GM23338 (cell line): ENCODE results near the gene POPDC2. TPM values are rescaled to one million over a fixed set of nuclear protein-coding genes. Genes with fewer than 3 reads are reported as not detected.
A peak's percentile ranks its signal among the peaks of the same experiment; 100 is the strongest.

Experiments used
- ATAC-seq: fragments of 200-7000 bp; cut with Tn5 transposase; 3 replicates; pipeline ENCODE4 v1.9.1; 2020
- DNase-seq: peaks from one replicate; pipeline ENCODE4 v3.0.0-alpha.2; 2015; ENCODE audit warnings: low spot score
- H2AFZ ChIP-seq: fragments of 200-600 bp; sonication (generic); 2 replicates; pipeline ENCODE4 v1.8.0; 2016; ENCODE audit warnings: antibody characterized with exemption, mild to moderate bottlenecking, moderate library complexity
- H3F3A ChIP-seq: fragments of 200-600 bp; sonication (generic); replicated peaks from 2 replicates; pipeline ENCODE4 v1.8.0; 2017; ENCODE audit warnings: antibody characterized with exemption, mixed run types, low read depth
- H3K27ac ChIP-seq: fragments of 200-600 bp; sonication (generic); 2 replicates; pipeline ENCODE4 v1.6.1; 2016; ENCODE audit warnings: low read depth
- H3K27me3 ChIP-seq: fragments of 200-600 bp; sonication (generic); 2 replicates; pipeline ENCODE4 v1.8.0; 2016; ENCODE audit warnings: mild to moderate bottlenecking, mixed run types, moderate library complexity; ENCODE audit not compliant: insufficient read depth
- H3K36me3 ChIP-seq: fragments of 200-600 bp; sonication (generic); 2 replicates; pipeline ENCODE4 v1.8.0; 2016; ENCODE audit warnings: mild to moderate bottlenecking; ENCODE audit not compliant: insufficient read depth
- H3K4me1 ChIP-seq: fragments of 200-600 bp; sonication (generic); 2 replicates; pipeline ENCODE4 v1.8.0; 2016; ENCODE audit warnings: mild to moderate bottlenecking, moderate library complexity; ENCODE audit not compliant: insufficient read depth
- H3K4me2 ChIP-seq: fragments of 200-600 bp; sonication (generic); 2 replicates; pipeline ENCODE4 v1.7.1; 2017; ENCODE audit warnings: mixed run types
- H3K4me3 ChIP-seq: fragments of 200-600 bp; sonication (generic); 2 replicates; pipeline ENCODE4 v1.6.1; 2016; ENCODE audit warnings: mixed run types
- H3K79me2 ChIP-seq: fragments of 200-600 bp; sonication (generic); replicated peaks from 2 replicates; pipeline ENCODE4 v1.8.0; 2017; ENCODE audit warnings: mild to moderate bottlenecking; ENCODE audit not compliant: insufficient read depth
- H3K9me2 ChIP-seq: fragments of 200-600 bp; sonication (generic); 2 replicates; pipeline ENCODE4 v1.8.0; 2017; ENCODE audit not compliant: insufficient read depth
- H4K20me1 ChIP-seq: fragments of 200-600 bp; sonication (generic); replicated peaks from 2 replicates; pipeline ENCODE4 v1.8.0; 2017; ENCODE audit warnings: mild to moderate bottlenecking; ENCODE audit not compliant: insufficient read depth
- H3K27ac Mint-ChIP-seq: 2 replicates; pipeline ENCODE4 v1.8.0; 2020; ENCODE audit warnings: inconsistent platforms, mild to moderate bottlenecking, moderate library complexity, mixed read lengths
- H3K27me3 Mint-ChIP-seq: 3 replicates; pipeline ENCODE4 v1.8.0; 2022; ENCODE audit warnings: low read depth, mild to moderate bottlenecking, moderate library complexity, mixed read lengths, inconsistent platforms; ENCODE audit not compliant: insufficient read depth, poor library complexity
- H3K36me3 Mint-ChIP-seq: 3 replicates; pipeline ENCODE4 v1.8.0; 2021; ENCODE audit warnings: low read depth, mild to moderate bottlenecking, inconsistent platforms, moderate library complexity, mixed read lengths
- H3K4me1 Mint-ChIP-seq: 3 replicates; pipeline ENCODE4 v1.8.0; 2020; ENCODE audit warnings: mild to moderate bottlenecking, inconsistent platforms, mixed read lengths
- H3K4me3 Mint-ChIP-seq: 3 replicates; pipeline ENCODE4 v1.8.0; 2021; ENCODE audit warnings: moderate library complexity, mild to moderate bottlenecking, inconsistent platforms, mixed read lengths
- H3K9me3 Mint-ChIP-seq: 3 replicates; pipeline ENCODE4 v1.8.0; 2020; ENCODE audit warnings: moderate library complexity, mild to moderate bottlenecking, inconsistent platforms, mixed read lengths
- CREB1 ChIP-seq: fragments of 250-450 bp; sonication (Bioruptor Pico); IDR thresholded peaks from 2 replicates; pipeline ENCODE4 v1.5.0; 2020; ENCODE audit warnings: low read depth, mild to moderate bottlenecking, moderate library complexity
- POLR2AphosphoS5 ChIP-seq: IDR thresholded peaks from 2 replicates; pipeline ENCODE4 v1.6.1; 2016; ENCODE audit warnings: antibody characterized with exemption, low read depth
- ZNF331 ChIP-seq: fragments of 250-450 bp; sonication (Bioruptor Pico); IDR thresholded peaks from 2 replicates; pipeline ENCODE4 v1.5.0; 2020; ENCODE audit warnings: low read depth, mild to moderate bottlenecking, moderate library complexity
- ZNF462 ChIP-seq: fragments of 250-450 bp; sonication (Bioruptor Pico); IDR thresholded peaks from 2 replicates; pipeline ENCODE4 v1.5.0; 2020; ENCODE audit warnings: mild to moderate bottlenecking, moderate library complexity
- polyA plus RNA-seq: library from polyadenylated mRNA; unstranded; fragments of >200 nt; fragmentation: Nextera tagmentation; extraction: Ambion mirVana; gene quantifications from 2 replicates; pipeline ENCODE4 v1.2.1, GENCODE V29; 2016
- total RNA-seq: library from RNA; depleted of rRNA; stranded (reverse); fragments of >200 nt; shearing (Covaris generic); gene quantifications from 2 replicates; pipeline ENCODE4 v1.2.3, GENCODE V29; 2014

The POPDC2 gene
- total and polyA plus RNA-seq, 2 experiments from 2014 or later: 0.36 TPM; not detected in 1

GRCh38 chr3:119702530-119703527 lies 42.4 kb upstream of the POPDC2 start, which contains the start of gene CFAP91:
Gene CFAP91, plus strand, starts transcription at chr3:119703022. Its CDS starts 77 bp downstream, at chr3:119703099.
- Mint-ChIP-seq H3K4me3 (peak within 1 kb of the TSS; percentile 80), H3K4me1 (peaks cover 14% of the 10 kb centered on the region), H3K27me3 (peaks cover 8% of the 10 kb centered on the region), H3K36me3 (no peaks in the 10 kb centered on the region; the same call in 2 of the 3 replicates), H3K9me3 (peaks cover 4% of the 10 kb centered on the region; the same call in 2 of the 3 replicates), H3K27ac (peak within 1 kb of the TSS; percentile 46; the same call in 1 of the 2 replicates)
- H3K27ac ChIP-seq: no peak within 1 kb of the TSS
- DNase-seq: peak; percentile 99
- H3K4me2 ChIP-seq: peak within 1 kb of the TSS; percentile 94
- peaks cover 12% of the 10 kb centered on the region for H3K4me1 ChIP-seq
- no peaks in the 10 kb centered on the region for H3F3A ChIP-seq
- ATAC-seq: peak; percentile 97
- peak within 1 kb of the TSS; percentile 99 for H2AFZ ChIP-seq
- no peaks in the 10 kb centered on the region for H3K79me2 ChIP-seq
- H4K20me1 ChIP-seq: no peaks in the 10 kb centered on the region; the same call in 1 of the 2 replicates
- no peaks in the 10 kb centered on the region for H3K9me2 ChIP-seq
- peaks cover 15% of the 10 kb centered on the region for H3K27me3 ChIP-seq
- no peaks in the 10 kb centered on the region for H3K36me3 ChIP-seq
- TF ChIP-seq ZNF331 (CRISPR knock-in tag): no peak
- TF ChIP-seq POLR2AphosphoS5: peak; percentile 35; the same call in 1 of the 2 replicates
- TF ChIP-seq ZNF462 (CRISPR knock-in tag): peak; percentile 29; the same call in 1 of the 2 replicates
- 0 out of 2 replicates have a peak, but pooled peaks have one; percentile 34 for TF ChIP-seq CREB1 (CRISPR knock-in tag)
- peak within 1 kb of the TSS; percentile 86 for H3K4me3 ChIP-seq
